Lower lobe of right lung (tissue), 2 donors: ENCODE measurements around the gene STXBP5. TPM values are rescaled to one million over a fixed set of nuclear protein-coding genes. Genes with fewer than 3 reads are reported as not detected.

Source experiments
- ATAC-seq, 2 donors: fragments of 200-7000 bp; cut with Tn5 transposase; one replicate each; pipeline ENCODE4 v1.9.1; 2020 to 2022; ENCODE audit warnings: mild to moderate bottlenecking in 2 of 2, moderate library complexity in 2 of 2
- DNase-seq: peaks from one replicate; pipeline ENCODE4 v3.0.0-alpha.2; 2020
- H3K27ac ChIP-seq: fragments of 200-600 bp; one replicate; pipeline ENCODE4 v1.8.0; 2022
- H3K27me3 ChIP-seq: fragments of 200-600 bp; one replicate; pipeline ENCODE4 v1.8.0; 2022; ENCODE audit warnings: low read depth
- H3K36me3 ChIP-seq: fragments of 200-600 bp; one replicate; pipeline ENCODE4 v1.8.0; 2022; ENCODE audit warnings: mild to moderate bottlenecking
- H3K4me1 ChIP-seq: fragments of 200-600 bp; one replicate; pipeline ENCODE4 v1.8.0; 2022
- H3K4me3 ChIP-seq: fragments of 200-600 bp; one replicate; pipeline ENCODE4 v1.8.0; 2022; ENCODE audit warnings: mild to moderate bottlenecking
- H3K9me3 ChIP-seq: fragments of 200-600 bp; one replicate; pipeline ENCODE4 v1.8.0; 2022
- intact Hi-C: fragments of 100-400 bp; cut with DNase I; formaldehyde crosslinking; loops from one replicate; pipeline ENCODE4 v1.11.0; 2022
- total RNA-seq: library from RNA; stranded (reverse); fragmentation: NEBNext Ultra II Directional; extraction: Animal tissue kit (Norgen Biotek cat#: 25700); gene quantifications from one replicate; pipeline ENCODE4 v1.2.1, GENCODE V29; 2021
- TF ChIP-seq, protein P1 (sequence below): fragments of 200-600 bp; IDR thresholded peaks from one replicate; pipeline ENCODE4 v1.8.0; 2022; ENCODE audit warnings: antibody characterized with exemption, mild to moderate bottlenecking
- donor health status: DM: no; HTN: yes; CAD: no; lungs with severe emphysema.

STXBP5 gene
- total RNA-seq, 1 donor from 2014 or later, result 21.2 TPM

- no peaks in the 10 kb centered on the region for H3K27me3 ChIP-seq
- intact Hi-C loops, result no loop called here
- DNase-seq (no peak), ATAC-seq (no peak)
- H3K36me3 ChIP-seq, result peaks cover 49% of the 10 kb centered on the region
- H3K4me1 ChIP-seq, result peaks cover 10% of the 10 kb centered on the region
- H3K9me3 ChIP-seq, result no peaks in the 10 kb centered on the region
- TF ChIP-seq, protein P1, sequence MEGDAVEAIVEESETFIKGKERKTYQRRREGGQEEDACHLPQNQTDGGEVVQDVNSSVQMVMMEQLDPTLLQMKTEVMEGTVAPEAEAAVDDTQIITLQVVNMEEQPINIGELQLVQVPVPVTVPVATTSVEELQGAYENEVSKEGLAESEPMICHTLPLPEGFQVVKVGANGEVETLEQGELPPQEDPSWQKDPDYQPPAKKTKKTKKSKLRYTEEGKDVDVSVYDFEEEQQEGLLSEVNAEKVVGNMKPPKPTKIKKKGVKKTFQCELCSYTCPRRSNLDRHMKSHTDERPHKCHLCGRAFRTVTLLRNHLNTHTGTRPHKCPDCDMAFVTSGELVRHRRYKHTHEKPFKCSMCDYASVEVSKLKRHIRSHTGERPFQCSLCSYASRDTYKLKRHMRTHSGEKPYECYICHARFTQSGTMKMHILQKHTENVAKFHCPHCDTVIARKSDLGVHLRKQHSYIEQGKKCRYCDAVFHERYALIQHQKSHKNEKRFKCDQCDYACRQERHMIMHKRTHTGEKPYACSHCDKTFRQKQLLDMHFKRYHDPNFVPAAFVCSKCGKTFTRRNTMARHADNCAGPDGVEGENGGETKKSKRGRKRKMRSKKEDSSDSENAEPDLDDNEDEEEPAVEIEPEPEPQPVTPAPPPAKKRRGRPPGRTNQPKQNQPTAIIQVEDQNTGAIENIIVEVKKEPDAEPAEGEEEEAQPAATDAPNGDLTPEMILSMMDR, result no peak
- no peak overlapping the region for H3K4me3 ChIP-seq
- H3K27ac ChIP-seq, result no peak overlapping the region
These were observed 117.0 kb downstream of the STXBP5 start for GRCh38 chr6:147321260-147321659.

DNA sequence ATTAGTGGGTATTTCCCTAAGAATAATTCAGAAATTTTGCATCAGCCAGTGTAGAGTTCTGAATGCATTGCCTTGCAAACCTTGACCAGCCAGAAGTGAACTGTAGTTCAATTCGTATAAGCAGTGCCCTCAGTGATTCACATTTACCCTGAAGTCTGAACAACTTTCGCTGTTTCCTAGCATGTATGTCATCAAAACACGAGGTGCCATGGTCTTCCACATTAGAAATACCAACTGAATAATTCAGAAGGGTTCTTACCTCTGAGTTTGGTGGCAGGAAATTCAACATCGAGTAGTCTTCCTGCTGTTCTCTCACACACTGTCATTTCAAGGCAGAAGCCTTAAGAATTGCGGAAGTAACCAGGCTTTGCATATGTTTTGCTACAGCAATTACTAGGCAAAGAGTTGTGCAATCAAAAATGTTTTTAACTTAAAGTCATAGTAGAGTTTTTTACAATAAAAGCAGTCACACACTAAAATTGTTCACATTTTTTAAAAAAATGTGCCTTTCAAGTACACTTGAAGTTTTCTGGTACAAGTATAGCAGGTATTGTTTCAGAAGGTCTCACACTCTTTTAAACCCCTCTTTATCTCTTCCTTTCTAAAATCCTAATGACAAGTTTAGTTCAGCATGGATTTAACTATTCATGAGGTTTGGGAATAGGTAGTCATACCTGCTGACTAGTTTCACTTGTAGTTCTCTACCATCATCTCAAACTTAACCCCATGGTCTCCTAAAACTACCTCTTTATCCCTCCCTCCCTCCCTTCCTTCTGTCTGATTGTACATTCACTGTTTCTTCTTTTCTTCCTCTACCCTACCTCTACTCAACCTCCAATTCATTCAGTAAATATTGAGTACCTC, 118.3 kb downstream of the STXBP5 start:
- intact Hi-C loops, result no loop called here
- Histone ChIP-seq H3K4me1 (peaks cover 10% of the 10 kb centered on the region), H3K9me3 (no peaks in the 10 kb centered on the region), H3K27ac (peak overlapping the region; percentile 64), H3K36me3 (peaks cover 47% of the 10 kb centered on the region), H3K4me3 (peak overlapping the region; percentile 18), H3K27me3 (no peaks in the 10 kb centered on the region)
- TF ChIP-seq, protein P1, result no peak
- peak; percentile 71 to 79 for ATAC-seq
- DNase-seq, result no peak

- intact Hi-C loops, result no loop called here
- H3K4me3 ChIP-seq, result no peak overlapping the region
- no peaks in the 10 kb centered on the region for H3K9me3 ChIP-seq
- TF ChIP-seq, protein P1, result no peak
- no peaks in the 10 kb centered on the region for H3K27me3 ChIP-seq
- H3K4me1 ChIP-seq, result peaks cover 10% of the 10 kb centered on the region
- ATAC-seq, result no peak
- no peak for DNase-seq
- peaks cover 44% of the 10 kb centered on the region for H3K36me3 ChIP-seq
- H3K27ac ChIP-seq, result no peak overlapping the region
These were observed 121.3 kb downstream of the STXBP5 start for GRCh38 chr6:147325557-147325956.

DNA sequence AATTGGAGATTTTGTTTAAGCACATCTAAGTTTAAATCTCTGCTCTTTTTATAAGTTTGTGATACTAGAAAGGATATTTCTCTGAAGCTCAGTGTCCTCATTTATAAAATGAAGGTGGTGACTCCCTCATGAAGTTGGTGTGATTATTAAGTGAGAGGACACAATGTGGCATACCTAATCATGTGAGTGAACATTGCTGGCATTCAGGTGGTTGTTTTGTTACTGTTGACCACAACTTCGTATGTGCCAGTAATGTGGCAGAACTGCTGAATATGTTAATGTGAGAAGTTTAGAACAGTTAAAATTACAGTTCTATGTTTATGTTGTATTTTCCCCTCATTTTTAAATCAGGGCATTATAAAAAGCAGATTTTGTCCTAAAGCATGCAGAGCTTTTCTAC, 127.2 kb downstream of the STXBP5 start:
- ATAC-seq, result no peak

GRCh38 chr6:147337921-147338320, 133.7 kb downstream of the STXBP5 start:
- TF ChIP-seq, protein P1, result no peak
- ATAC-seq, result no peak
- no peaks in the 10 kb centered on the region for H3K9me3 ChIP-seq
- no peaks in the 10 kb centered on the region for H3K27me3 ChIP-seq
- H3K4me3 ChIP-seq, result no peak overlapping the region
- H3K36me3 ChIP-seq, result peaks cover 5% of the 10 kb centered on the region
- intact Hi-C loops, result no loop called here
- no peak overlapping the region for H3K27ac ChIP-seq
- no peak for DNase-seq
- no peaks in the 10 kb centered on the region for H3K4me1 ChIP-seq

More for the DNA sequence above, 127.2 kb downstream of the STXBP5 start:
- H3K4me3 ChIP-seq, result no peak overlapping the region
- intact Hi-C loops, result no loop called here
- no peaks in the 10 kb centered on the region for H3K4me1 ChIP-seq
- no peak overlapping the region for H3K27ac ChIP-seq
- no peaks in the 10 kb centered on the region for H3K9me3 ChIP-seq
- H3K27me3 ChIP-seq, result no peaks in the 10 kb centered on the region
- H3K36me3 ChIP-seq, result peaks cover 22% of the 10 kb centered on the region
- no peak for DNase-seq
- TF ChIP-seq, protein P1, result no peak
